NCI-H460 (cell line): ENCODE data around the gene TMEM100. TPM values are rescaled to one million over a fixed set of nuclear protein-coding genes. Genes with fewer than 3 reads are reported as not detected.

Experiments
- DNase-seq: peaks from one replicate; pipeline ENCODE4 v3.0.0-alpha.2; 2016; ENCODE audit warnings: low read depth; ENCODE audit errors: extremely low read depth
- total RNA-seq: library from RNA; depleted of rRNA; stranded (reverse); fragments of >200 nt; shearing (Covaris generic); gene quantifications from 2 replicates; pipeline ENCODE4 v1.2.3, GENCODE V29; 2014

Gene TMEM100
- total RNA-seq, 1 experiment from 2014 or later = 49.6 TPM

DNA sequence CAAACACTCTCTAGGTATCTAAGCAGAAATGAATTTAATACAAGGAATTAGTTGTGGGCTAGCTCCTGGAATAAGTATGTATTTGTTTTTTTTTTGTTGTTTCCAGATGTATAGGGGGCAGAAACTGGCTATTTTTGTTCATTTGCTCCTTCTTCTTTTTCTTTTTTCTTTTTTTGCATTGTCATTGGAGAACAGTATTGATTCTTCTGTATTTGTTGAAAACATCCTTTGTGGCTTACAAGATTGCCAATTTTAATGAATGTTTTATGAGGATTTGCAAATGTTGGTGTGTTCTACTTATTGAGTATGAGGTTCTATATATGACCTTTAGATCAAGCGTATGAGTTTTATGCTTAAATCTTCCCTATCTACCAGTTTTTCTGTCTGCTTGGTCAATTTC is 22.6 kb upstream of the TMEM100 start:
- DNase-seq = no peak

- DNase-seq = no peak
Measured at GRCh38 chr17:55743103-55743679, 20.5 kb upstream of the TMEM100 start.

DNA sequence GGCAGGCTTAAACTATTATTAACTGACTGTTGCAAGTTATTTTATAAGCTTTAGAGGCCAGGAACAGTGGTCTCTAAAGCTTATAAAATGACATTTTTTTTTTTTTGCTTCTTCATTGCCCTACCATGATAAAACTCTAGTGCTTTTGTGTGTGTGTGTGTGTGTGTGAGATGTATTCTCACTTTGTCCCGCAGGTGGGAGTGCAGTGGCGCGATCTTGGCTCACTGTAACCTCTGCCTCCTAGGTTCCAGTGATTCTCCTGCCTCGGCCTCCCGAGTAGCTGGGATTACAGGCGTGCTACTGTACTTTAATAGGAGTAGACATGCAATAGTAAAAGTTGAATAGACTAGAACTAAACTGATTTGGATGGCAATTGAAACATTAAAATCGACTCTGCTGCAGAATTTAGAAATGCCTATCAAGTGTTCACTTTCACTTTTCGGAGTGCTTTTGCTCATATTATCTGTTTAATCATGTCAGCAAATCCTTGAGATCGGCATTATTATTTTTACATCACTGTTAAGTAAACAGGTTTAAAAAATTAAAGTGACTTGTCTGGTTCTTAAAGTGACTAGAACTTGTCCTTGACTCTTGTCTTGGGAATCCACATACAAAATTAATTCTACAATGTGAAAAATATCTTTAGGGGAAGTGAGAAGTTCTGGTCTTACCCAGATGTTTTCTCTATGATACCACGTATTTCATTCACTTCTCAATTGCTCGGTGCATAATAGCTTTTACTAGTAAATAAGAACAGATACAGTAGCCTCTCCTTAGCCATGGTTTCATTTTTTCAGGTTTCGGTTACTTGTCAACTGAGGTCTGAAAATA is 19.8 kb upstream of the TMEM100 start:
- DNase-seq = no peak

- no peak for DNase-seq
Measured at GRCh38 chr17:55741356-55741700, 18.7 kb upstream of the TMEM100 start.

GRCh38 chr17:55740511-55741355 is 18.1 kb upstream of the TMEM100 start:
- DNase-seq = no peak

GRCh38 chr17:55737976-55738501 is 15.4 kb upstream of the TMEM100 start:
- no peak for DNase-seq

DNA sequence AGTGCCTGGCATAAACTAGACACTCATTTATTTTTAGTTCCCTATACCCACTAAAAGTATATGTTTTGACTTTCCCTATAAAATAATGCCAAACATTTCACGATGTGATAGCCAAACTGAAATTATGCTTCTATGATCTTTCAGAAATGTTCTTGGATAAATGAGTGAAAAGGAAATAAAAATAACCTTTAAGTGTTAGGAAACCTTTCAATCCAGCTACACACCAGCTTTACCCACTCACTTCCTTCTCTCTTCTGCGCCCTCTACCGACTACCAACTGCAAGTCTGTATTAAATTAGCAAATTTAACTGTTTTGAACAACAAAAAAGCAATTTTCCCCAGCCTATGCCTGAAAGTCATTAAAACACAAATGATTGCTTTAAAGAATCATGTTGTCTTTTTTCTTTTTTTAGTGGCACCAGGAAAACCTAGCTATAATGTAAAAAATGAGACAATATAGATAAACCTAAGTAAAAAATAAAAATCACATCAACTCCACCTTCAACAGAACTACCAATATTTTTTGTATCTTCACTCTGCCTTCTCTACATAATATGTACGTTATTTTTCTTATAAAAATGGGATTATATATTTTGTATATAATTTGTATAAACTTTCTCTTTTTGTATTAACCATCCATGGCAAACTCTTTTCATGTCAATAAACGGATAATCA is 13.2 kb upstream of the TMEM100 start:
- DNase-seq = peak; percentile 73

- no peak for DNase-seq
Measured at GRCh38 chr17:55734128-55734781, 11.6 kb upstream of the TMEM100 start.

GRCh38 chr17:55731586-55732250 is 9.1 kb upstream of the TMEM100 start:
- peak; percentile 97 for DNase-seq

- DNase-seq = no peak
Measured at GRCh38 chr17:55730808-55731207, 8.1 kb upstream of the TMEM100 start.

DNA sequence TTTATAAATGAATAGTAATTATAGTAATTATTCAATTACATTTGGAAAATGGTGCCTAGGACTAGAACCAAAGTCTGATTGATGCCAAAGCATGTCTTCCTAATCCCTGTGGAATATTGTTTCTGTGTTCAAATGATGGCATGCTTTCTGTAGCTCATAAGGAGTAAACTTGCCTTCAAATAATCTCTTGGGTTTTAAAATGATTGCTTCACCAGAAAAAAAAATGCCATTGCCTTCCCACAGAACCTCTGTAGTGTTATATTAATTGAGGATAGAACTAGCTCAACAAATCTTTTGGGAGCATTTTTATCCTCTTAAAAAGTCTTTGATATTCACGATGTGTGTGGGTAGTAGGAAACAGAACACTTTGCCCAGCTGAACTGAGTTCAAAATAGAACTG is 7.7 kb upstream of the TMEM100 start:
- DNase-seq = no peak

DNA sequence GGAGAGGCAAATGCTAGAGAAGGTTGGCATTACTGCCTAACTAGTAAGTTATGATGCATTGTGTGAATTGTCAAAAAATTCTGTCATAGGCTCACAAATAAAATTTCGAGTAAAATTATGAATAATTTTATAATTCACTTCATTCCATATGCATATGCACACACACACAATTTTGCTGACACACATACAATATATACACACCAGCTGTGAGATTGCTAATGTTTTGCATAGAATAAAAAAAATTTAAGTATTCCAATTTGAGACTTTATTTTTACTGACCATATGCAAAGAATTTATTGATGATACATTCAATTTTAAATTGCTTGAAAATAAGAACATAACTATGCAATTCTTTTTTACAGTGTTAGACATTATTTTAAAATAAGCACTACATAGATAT is 6.8 kb upstream of the TMEM100 start:
- no peak for DNase-seq

DNA sequence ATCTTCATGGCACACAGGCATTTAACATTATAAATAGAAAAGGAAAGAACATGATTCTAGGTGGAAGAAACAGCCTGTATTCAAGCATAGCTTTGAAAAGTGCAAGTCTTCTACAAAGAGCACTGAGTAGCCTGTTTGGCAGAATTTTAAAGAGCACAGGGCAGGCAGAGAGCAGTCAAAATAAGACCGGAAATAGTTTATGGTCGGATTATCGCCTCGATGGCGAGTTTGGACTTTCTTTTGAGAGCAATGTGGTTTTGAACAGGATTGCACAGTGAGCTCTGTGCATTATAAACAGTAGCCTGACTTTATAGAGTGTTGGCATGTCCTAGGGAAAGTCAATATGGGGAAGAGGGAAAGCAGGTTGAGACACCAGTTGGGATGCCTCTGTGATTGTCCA is 6.2 kb upstream of the TMEM100 start:
- DNase-seq = no peak

DNA sequence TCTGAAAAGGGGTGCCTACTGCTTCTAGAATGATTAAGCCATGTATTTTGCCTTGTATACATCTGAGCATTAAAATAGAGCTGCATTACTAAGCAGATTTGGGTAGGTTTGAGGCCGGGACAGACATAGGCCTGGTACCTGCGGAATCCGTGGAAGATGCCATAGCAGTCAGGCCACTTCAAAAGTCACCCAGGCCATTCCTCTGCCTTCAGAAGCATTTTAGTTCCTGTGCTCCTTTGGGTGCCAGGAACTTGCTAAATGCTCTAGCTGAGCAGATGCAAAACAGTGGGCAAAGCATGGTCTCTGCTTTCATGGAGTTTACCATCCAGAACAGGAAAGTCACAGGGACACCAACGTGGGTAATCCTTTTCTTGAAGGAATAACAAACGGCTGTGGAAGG is 5.7 kb upstream of the TMEM100 start:
- DNase-seq = no peak

DNA sequence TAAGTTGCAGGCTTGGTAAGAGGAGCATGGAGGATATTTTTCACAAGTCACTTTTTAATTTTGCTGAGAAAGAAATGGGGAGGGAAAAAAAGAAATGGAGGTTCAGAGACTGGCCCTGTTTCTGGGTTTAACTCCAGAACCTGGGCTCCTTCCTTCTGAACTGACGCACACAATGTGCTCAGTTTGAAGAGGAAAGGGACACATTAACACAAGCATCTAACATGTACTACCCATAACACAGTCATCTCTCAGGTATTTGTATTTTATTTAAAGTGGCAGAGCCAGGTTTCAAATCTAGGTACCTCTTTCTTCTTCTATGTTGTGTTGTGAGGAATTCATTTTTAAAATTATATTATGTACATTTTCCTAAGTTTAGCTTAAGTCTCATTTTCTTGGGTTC is 5.3 kb upstream of the TMEM100 start:
- DNase-seq = no peak

GRCh38 chr17:55727275-55727674 is 4.6 kb upstream of the TMEM100 start:
- no peak for DNase-seq

DNA sequence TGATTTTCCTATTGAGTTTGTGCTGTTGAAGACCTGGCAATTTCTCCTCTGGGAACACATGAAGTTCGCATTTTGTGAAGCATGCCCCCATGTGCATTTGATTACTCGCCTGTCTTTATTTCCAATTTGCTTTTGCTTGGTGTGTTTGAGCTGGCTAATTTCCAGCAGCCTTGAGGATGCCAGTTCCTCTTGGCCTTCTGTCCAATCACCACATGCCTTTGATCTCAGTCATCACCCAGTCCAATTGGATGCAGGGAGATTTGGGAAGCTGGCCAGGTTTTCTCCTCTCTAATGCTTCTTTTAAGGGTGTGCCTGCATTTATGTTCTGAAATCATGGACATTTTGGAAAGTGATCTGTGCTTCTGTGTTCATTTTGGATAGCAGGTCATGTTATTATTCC is 3.8 kb upstream of the TMEM100 start:
- peak; percentile 82 for DNase-seq

DNA sequence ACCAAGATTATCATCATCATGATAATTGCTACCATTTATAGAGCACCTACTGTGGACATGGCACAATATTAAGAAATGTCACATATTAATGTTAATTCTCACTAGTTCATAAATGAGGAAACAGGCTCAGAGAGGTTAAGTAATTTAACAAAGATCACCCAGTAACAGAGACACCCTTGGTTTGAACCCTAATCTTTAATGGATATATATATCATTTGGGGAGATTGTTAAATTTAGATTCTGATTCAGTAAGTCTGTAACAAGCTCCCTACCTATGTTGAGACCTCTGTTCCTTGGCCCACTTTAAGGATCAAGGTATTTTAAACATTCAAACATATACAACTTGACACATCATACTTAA is 804 bp upstream of the TMEM100 start:
- no peak for DNase-seq

DNA sequence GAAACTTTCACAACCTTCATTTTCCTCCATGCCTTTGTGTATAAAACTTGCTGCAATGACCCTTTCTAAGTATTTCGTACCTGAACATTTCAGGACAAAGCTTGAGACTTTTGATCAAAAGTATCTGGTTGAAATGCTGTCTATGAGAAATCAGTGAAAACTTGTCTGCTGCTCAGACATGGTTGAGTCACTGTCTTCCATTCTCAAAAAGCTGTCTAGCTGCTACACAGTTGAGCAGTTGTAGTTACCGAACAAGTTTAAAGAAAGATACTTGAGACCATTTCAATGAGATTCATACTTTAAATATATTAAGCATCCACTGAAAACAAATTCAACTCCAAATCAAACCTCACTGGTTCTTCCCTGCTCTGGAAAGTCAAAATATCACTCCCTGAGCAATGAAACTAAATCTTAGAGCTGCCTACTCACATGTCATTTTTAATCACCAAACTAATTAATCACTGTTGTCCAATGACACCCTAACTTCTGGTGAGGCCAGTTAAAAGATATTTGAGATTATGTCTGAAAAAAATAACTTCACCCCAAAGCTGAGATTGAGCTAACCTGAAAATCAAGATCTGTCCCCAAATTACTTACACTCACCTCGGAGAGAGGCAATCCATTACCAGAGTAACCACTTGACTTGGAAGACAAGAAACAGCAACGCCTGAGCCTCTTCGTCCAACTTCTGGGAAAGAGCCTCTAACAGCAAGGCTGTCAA is 488 bp downstream of the TMEM100 start:
- DNase-seq = no peak
